ENCODE data around the gene MAST4.
"Not testable (repeated sequence)": the region's sequence is repeated elsewhere in the genome, so short reads cannot be mapped to it uniquely, and the experiment has no call there.

The MAST4 gene

GRCh38 chr5:66820630-66821207, 224.5 kb downstream of the MAST4 start:
- H3K36me3 ChIP-seq (ENCODE audit: control insufficient read depth in 4 of 4, insufficient read depth in 4 of 4, low read length in 3 of 4) = no peaks in the 10 kb centered on the region
- WGBS (ENCODE audit: insufficient coverage) = 95% methylated on average over 4 of the region's 5 CpGs

DNA sequence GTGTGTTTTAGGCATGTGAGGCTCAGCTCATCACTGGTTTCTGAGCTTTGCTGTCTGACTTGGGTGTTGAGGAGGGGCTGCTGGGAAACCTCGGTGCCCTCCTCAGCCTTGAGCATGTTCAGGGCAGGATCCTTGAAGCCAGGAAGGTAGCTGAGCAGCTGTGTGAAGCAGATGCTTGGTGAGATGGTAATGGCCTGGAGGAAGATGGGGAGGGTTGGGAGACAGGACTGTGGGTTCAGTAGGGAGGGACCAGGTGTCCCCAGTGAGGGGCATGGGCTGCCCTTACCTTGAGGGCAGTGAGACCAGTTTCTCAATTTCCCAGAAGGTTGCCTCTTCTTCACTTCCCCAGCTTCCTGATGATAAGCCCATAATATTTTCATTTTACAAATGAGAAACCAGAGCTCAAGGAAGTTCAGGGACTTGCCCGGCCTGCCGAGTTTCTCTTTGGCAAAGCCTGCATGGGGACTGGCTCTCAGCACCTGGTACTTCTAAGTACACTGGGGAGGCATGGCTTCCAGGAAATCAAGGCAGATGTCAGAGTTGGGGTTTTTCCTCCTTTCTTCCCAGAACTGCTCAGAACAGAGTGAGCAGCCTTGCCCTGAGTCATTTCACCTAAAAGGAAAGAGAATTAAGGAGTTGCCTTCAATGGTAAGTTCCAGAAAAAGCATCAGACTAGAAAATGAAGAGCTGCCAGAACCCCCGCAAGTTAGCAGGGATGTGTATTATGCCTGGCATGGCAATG, 225.7 kb downstream of the MAST4 start:
- Histone ChIP-seq H3K27me3 (replicated peaks in 2 of 5; ENCODE audit: control insufficient read depth in 4 of 5, insufficient read depth in 5 of 5, low read length in 4 of 5) (peaks cover 0 to 2% (median 0%) of the 10 kb centered on the region in 5 experiments), H3K36me3 (ENCODE audit: control insufficient read depth in 4 of 4, insufficient read depth in 4 of 4, low read length in 3 of 4) (no peaks in the 10 kb centered on the region), H3K27ac (ENCODE audit: insufficient read depth in 1 of 2, low read depth in 1 of 2, low read length in 2 of 2, poor library complexity in 1 of 2, severe bottlenecking in 2 of 2) (no peak overlapping the region), H3K4me1 (ENCODE audit: control extremely low read depth in 1 of 4, control insufficient read depth in 4 of 4, insufficient read depth in 4 of 4, low read length in 3 of 4) (no peaks in the 10 kb centered on the region), H3K4me3 (ENCODE audit: control insufficient read depth in 1 of 7, extremely low read depth in 1 of 7, insufficient read depth in 4 of 7, low read depth in 2 of 7, low read length in 6 of 7) (no peak overlapping the region), H3K9me3 (ENCODE audit: control extremely low read depth in 1 of 5, control insufficient read depth in 4 of 5, insufficient read depth in 2 of 5, low read depth in 1 of 5, low read length in 4 of 5) (no peaks in the 10 kb centered on the region)
- ChIA-PET CTCF (no interaction called here), POLR2A (no interaction called here)
- DNase-seq = no peak
- 92% methylated on average over 4 of the region's 4 CpGs for WGBS (ENCODE audit: insufficient coverage)

More at GRCh38 chr5:66820630-66821207, 224.5 kb downstream of the MAST4 start:
- DNase-seq = no peak
- no peaks in the 10 kb centered on the region for H3K9me3 ChIP-seq (ENCODE audit: control extremely low read depth in 1 of 5, control insufficient read depth in 4 of 5, insufficient read depth in 2 of 5, low read depth in 1 of 5, low read length in 4 of 5)
- ChIA-PET POLR2A (no interaction called here), CTCF (interaction anchor here (1.4 to 2.0 kb wide), 3 partner anchors 8 to 19 kb away, joined by 3 to 12 read pairs (median 8); no protein-coding TSS in a partner anchor)
- H3K27me3 ChIP-seq (replicated peaks in 2 of 5; ENCODE audit: control insufficient read depth in 4 of 5, insufficient read depth in 5 of 5, low read length in 4 of 5) = peaks cover 0 to 5% (median 0%) of the 10 kb centered on the region in 5 experiments
- no peak overlapping the region for H3K27ac ChIP-seq (ENCODE audit: insufficient read depth in 1 of 2, low read depth in 1 of 2, low read length in 2 of 2, poor library complexity in 1 of 2, severe bottlenecking in 2 of 2)
- H3K4me1 ChIP-seq (ENCODE audit: control extremely low read depth in 1 of 4, control insufficient read depth in 4 of 4, insufficient read depth in 4 of 4, low read length in 3 of 4) = no peaks in the 10 kb centered on the region
- H3K4me3 ChIP-seq (ENCODE audit: control insufficient read depth in 1 of 7, extremely low read depth in 1 of 7, insufficient read depth in 4 of 7, low read depth in 2 of 7, low read length in 6 of 7) = no peak overlapping the region

GRCh38 chr5:66822906-66823305, 226.7 kb downstream of the MAST4 start:
- H3K9me3 ChIP-seq (ENCODE audit: control extremely low read depth in 1 of 5, control insufficient read depth in 4 of 5, insufficient read depth in 2 of 5, low read depth in 1 of 5, low read length in 4 of 5); H3K27me3 ChIP-seq (replicated peaks in 2 of 5; ENCODE audit: control insufficient read depth in 4 of 5, insufficient read depth in 5 of 5, low read length in 4 of 5); POLR2A ChIA-PET; H3K27ac ChIP-seq (ENCODE audit: insufficient read depth in 1 of 2, low read depth in 1 of 2, low read length in 2 of 2, poor library complexity in 1 of 2, severe bottlenecking in 2 of 2); CTCF ChIA-PET; H3K4me3 ChIP-seq (ENCODE audit: control insufficient read depth in 1 of 7, extremely low read depth in 1 of 7, insufficient read depth in 4 of 7, low read depth in 2 of 7, low read length in 6 of 7); H3K4me1 ChIP-seq (ENCODE audit: control extremely low read depth in 1 of 4, control insufficient read depth in 4 of 4, insufficient read depth in 4 of 4, low read length in 3 of 4); H3K36me3 ChIP-seq (ENCODE audit: control insufficient read depth in 4 of 4, insufficient read depth in 4 of 4, low read length in 3 of 4): not testable (repeated sequence)
- DNase-seq = peak in 2 of 3 donors; percentile 16 to 20
- WGBS (ENCODE audit: insufficient coverage) = no CpG with 5 or more reads among the region's 2 CpGs

- Histone ChIP-seq H3K4me1 (ENCODE audit: control extremely low read depth in 1 of 4, control insufficient read depth in 4 of 4, insufficient read depth in 4 of 4, low read length in 3 of 4) (peaks cover 3 to 14% (median 12%) of the 10 kb centered on the region in 4 experiments), H3K27me3 (replicated peaks in 2 of 5; ENCODE audit: control insufficient read depth in 4 of 5, insufficient read depth in 5 of 5, low read length in 4 of 5) (peaks cover 0 to 22% (median 6%) of the 10 kb centered on the region in 5 experiments), H3K27ac (ENCODE audit: insufficient read depth in 1 of 2, low read depth in 1 of 2, low read length in 2 of 2, poor library complexity in 1 of 2, severe bottlenecking in 2 of 2) (no peak overlapping the region), H3K4me3 (ENCODE audit: control insufficient read depth in 1 of 7, extremely low read depth in 1 of 7, insufficient read depth in 4 of 7, low read depth in 2 of 7, low read length in 6 of 7) (no peak overlapping the region), H3K9me3 (ENCODE audit: control extremely low read depth in 1 of 5, control insufficient read depth in 4 of 5, insufficient read depth in 2 of 5, low read depth in 1 of 5, low read length in 4 of 5) (no peaks in the 10 kb centered on the region), H3K36me3 (ENCODE audit: control insufficient read depth in 4 of 4, insufficient read depth in 4 of 4, low read length in 3 of 4) (no peaks in the 10 kb centered on the region)
- no peak for DNase-seq
- 100% methylated on average over 1 of the region's 4 CpGs for WGBS (ENCODE audit: insufficient coverage)
- POLR2A ChIA-PET = no interaction called here
- CTCF ChIA-PET = interaction anchor here (1.0 kb wide), 1 partner anchor 9 kb away, joined by 3 read pairs; no protein-coding TSS in a partner anchor
Measured at GRCh38 chr5:66824476-66824875, 228.3 kb downstream of the MAST4 start.

DNA sequence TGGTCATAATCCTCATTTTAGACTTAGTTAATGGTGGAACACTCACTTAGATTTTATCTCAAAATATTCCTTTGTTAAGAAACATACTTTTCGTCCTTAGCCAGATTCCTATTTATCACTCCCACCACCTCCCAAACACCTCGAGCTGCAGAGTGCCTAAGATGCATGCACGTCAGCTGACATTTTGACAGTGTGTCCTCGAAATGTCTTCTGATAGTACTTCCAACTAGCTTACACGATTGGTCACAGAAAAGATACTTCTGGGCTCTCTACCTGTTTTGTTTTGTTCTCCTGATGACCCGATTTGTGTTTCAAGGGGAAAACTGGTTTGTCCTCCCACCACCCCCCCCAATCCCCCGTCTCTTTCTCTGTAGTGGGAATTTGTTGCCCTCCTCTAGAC, 230.1 kb downstream of the MAST4 start:
- Histone ChIP-seq H3K27me3 (replicated peaks in 2 of 5; ENCODE audit: control insufficient read depth in 4 of 5, insufficient read depth in 5 of 5, low read length in 4 of 5) (peaks cover 0 to 27% (median 6%) of the 10 kb centered on the region in 5 experiments), H3K27ac (ENCODE audit: insufficient read depth in 1 of 2, low read depth in 1 of 2, low read length in 2 of 2, poor library complexity in 1 of 2, severe bottlenecking in 2 of 2) (no peak overlapping the region), H3K9me3 (ENCODE audit: control extremely low read depth in 1 of 5, control insufficient read depth in 4 of 5, insufficient read depth in 2 of 5, low read depth in 1 of 5, low read length in 4 of 5) (no peaks in the 10 kb centered on the region), H3K4me1 (ENCODE audit: control extremely low read depth in 1 of 4, control insufficient read depth in 4 of 4, insufficient read depth in 4 of 4, low read length in 3 of 4) (peaks cover 3 to 16% (median 12%) of the 10 kb centered on the region in 4 experiments), H3K36me3 (ENCODE audit: control insufficient read depth in 4 of 4, insufficient read depth in 4 of 4, low read length in 3 of 4) (no peaks in the 10 kb centered on the region), H3K4me3 (ENCODE audit: control insufficient read depth in 1 of 7, extremely low read depth in 1 of 7, insufficient read depth in 4 of 7, low read depth in 2 of 7, low read length in 6 of 7) (no peak overlapping the region)
- ChIA-PET POLR2A (no interaction called here), CTCF (interaction anchor here (2.4 kb wide), 1 partner anchor 13 kb away, joined by 10 read pairs; no protein-coding TSS in a partner anchor)
- 80% methylated on average over 6 of the region's 7 CpGs for WGBS (ENCODE audit: insufficient coverage)
- no peak for DNase-seq

- Histone ChIP-seq H3K4me1 (ENCODE audit: control extremely low read depth in 1 of 4, control insufficient read depth in 4 of 4, insufficient read depth in 4 of 4, low read length in 3 of 4) (peaks cover 3 to 16% (median 12%) of the 10 kb centered on the region in 4 experiments), H3K36me3 (ENCODE audit: control insufficient read depth in 4 of 4, insufficient read depth in 4 of 4, low read length in 3 of 4) (no peaks in the 10 kb centered on the region), H3K27me3 (replicated peaks in 2 of 5; ENCODE audit: control insufficient read depth in 4 of 5, insufficient read depth in 5 of 5, low read length in 4 of 5) (peaks cover 0 to 27% (median 6%) of the 10 kb centered on the region in 5 experiments), H3K27ac (ENCODE audit: insufficient read depth in 1 of 2, low read depth in 1 of 2, low read length in 2 of 2, poor library complexity in 1 of 2, severe bottlenecking in 2 of 2) (no peak overlapping the region), H3K9me3 (ENCODE audit: control extremely low read depth in 1 of 5, control insufficient read depth in 4 of 5, insufficient read depth in 2 of 5, low read depth in 1 of 5, low read length in 4 of 5) (no peaks in the 10 kb centered on the region), H3K4me3 (ENCODE audit: control insufficient read depth in 1 of 7, extremely low read depth in 1 of 7, insufficient read depth in 4 of 7, low read depth in 2 of 7, low read length in 6 of 7) (no peak overlapping the region)
- DNase-seq = no peak
- WGBS (ENCODE audit: insufficient coverage) = 90% methylated on average over 3 of the region's 3 CpGs
- CTCF ChIA-PET = interaction anchor here (2.4 kb wide), 1 partner anchor 13 kb away, joined by 10 read pairs; no protein-coding TSS in a partner anchor
- POLR2A ChIA-PET = no interaction called here
Measured at GRCh38 chr5:66826696-66827095, 230.5 kb downstream of the MAST4 start.

- CTCF ChIA-PET = interaction anchor here (1.3 to 4.0 kb wide), 6 partner anchors 9 to 522 kb away, joined by 3 to 13 read pairs (median 6); no protein-coding TSS in a partner anchor
- DNase-seq = no peak
- peaks cover 3 to 16% (median 12%) of the 10 kb centered on the region in 4 experiments for H3K4me1 ChIP-seq (ENCODE audit: control extremely low read depth in 1 of 4, control insufficient read depth in 4 of 4, insufficient read depth in 4 of 4, low read length in 3 of 4)
- H3K27ac ChIP-seq (ENCODE audit: insufficient read depth in 1 of 2, low read depth in 1 of 2, low read length in 2 of 2, poor library complexity in 1 of 2, severe bottlenecking in 2 of 2) = no peak overlapping the region
- WGBS (ENCODE audit: insufficient coverage) = 43% methylated on average over 4 of the region's 5 CpGs
- peaks cover 0 to 27% (median 6%) of the 10 kb centered on the region in 5 experiments for H3K27me3 ChIP-seq (replicated peaks in 2 of 5; ENCODE audit: control insufficient read depth in 4 of 5, insufficient read depth in 5 of 5, low read length in 4 of 5)
- H3K9me3 ChIP-seq (ENCODE audit: control extremely low read depth in 1 of 5, control insufficient read depth in 4 of 5, insufficient read depth in 2 of 5, low read depth in 1 of 5, low read length in 4 of 5) = no peaks in the 10 kb centered on the region
- POLR2A ChIA-PET = no interaction called here
- H3K4me3 ChIP-seq (ENCODE audit: control insufficient read depth in 1 of 7, extremely low read depth in 1 of 7, insufficient read depth in 4 of 7, low read depth in 2 of 7, low read length in 6 of 7) = peak overlapping the region in 4 of 7 experiments; percentile 51 to 74 (median 74)
- no peaks in the 10 kb centered on the region for H3K36me3 ChIP-seq (ENCODE audit: control insufficient read depth in 4 of 4, insufficient read depth in 4 of 4, low read length in 3 of 4)
Measured at GRCh38 chr5:66828046-66828547, 231.9 kb downstream of the MAST4 start.
